Transverse colon (tissue), 4 donors: Measurements from ENCODE around the gene MAPRE2. TPM values are rescaled to one million over a fixed set of nuclear protein-coding genes. Genes with fewer than 3 reads are reported as not detected.

Source experiments
- DNase-seq: peaks from one replicate; pipeline ENCODE4 v3.0.0-alpha.2; 2019
- H3K27ac ChIP-seq, 4 donors: fragments of 200-600 bp; sonication (generic); 2 replicates each; pipeline ENCODE4 v1.5.1; 2016 to 2018; ENCODE audit warnings: inconsistent platforms in 4 of 4
- H3K27me3 ChIP-seq: fragments of 200-600 bp; sonication (generic); 2 replicates; pipeline ENCODE4 v1.5.1; 2017; ENCODE audit warnings: inconsistent platforms
- H3K36me3 ChIP-seq, 4 donors: fragments of 200-600 bp; sonication (generic); 2 replicates each; pipeline ENCODE4 v1.5.1; 2017 to 2019; ENCODE audit warnings: inconsistent platforms in 4 of 4
- H3K4me1 ChIP-seq, 4 donors: fragments of 200-600 bp; sonication (generic); 2 replicates each; pipeline ENCODE4 v1.5.1; 2017 to 2020; ENCODE audit warnings: inconsistent platforms in 4 of 4
- H3K4me3 ChIP-seq, 4 donors: fragments of 200-600 bp; sonication (generic); 1 replicate in 1 of 4; 2 replicates in 3 of 4; pipeline versions ENCODE4 v1.5.1 to v1.6.1; 2017 to 2019; ENCODE audit warnings: inconsistent platforms in 4 of 4
- H3K9me3 ChIP-seq, 2 donors: fragments of 200-600 bp; sonication (generic); 2 replicates each; pipeline ENCODE4 v1.5.1; 2017 to 2019; ENCODE audit warnings: inconsistent platforms in 2 of 2
- CTCF ChIP-seq, 5 experiments: fragments of 200-600 bp in 3 of 5; fragments of 450-650 bp in 2 of 5; sonication (generic) in 3 of 5; IDR thresholded peaks; 1 replicate in 2 of 5; 2 replicates in 3 of 5; pipeline ENCODE4 v1.5.1; 2016 to 2017; ENCODE audit warnings: antibody characterized with exemption in 5 of 5, inconsistent platforms in 3 of 5, mild to moderate bottlenecking in 2 of 5, moderate library complexity in 1 of 5
- EP300 ChIP-seq: sonication (generic); formaldehyde crosslinking; IDR thresholded peaks from one replicate; pipeline ENCODE4 v1.6.1; 2017; ENCODE audit warnings: antibody characterized with exemption, low read depth
- POLR2A ChIP-seq: fragments of 450-650 bp; IDR thresholded peaks from one replicate; pipeline ENCODE4 v1.6.1; 2016; ENCODE audit warnings: antibody characterized with exemption, mild to moderate bottlenecking, moderate library complexity
- POLR2AphosphoS5 ChIP-seq, 3 donors: sonication (generic); formaldehyde crosslinking; IDR thresholded peaks; one replicate each; pipeline ENCODE4 v1.6.1; 2016; ENCODE audit warnings: antibody characterized with exemption in 3 of 3
- WGBS, 2 donors: methylation state at CpG; one replicate each; pipeline ENCODE4 v1.1.5; 2018; ENCODE audit warnings: low coverage in 1 of 2; 5-methylcytosine and 5-hydroxymethylcytosine counted together
- in situ Hi-C, 4 donors: fragments of 200-750 bp; cut with MboI; loops; one replicate each; pipeline versions ENCODE4 v1.15.0 to v1.15.1; 2017; ENCODE audit warnings: low sequenced_read_pairs in 3 of 4, low pct_ligation_motif_present in 1 of 4, low pct_unique_long_range_greater_than_20kb in 1 of 4
- intact Hi-C: fragments of 100-400 bp; cut with DNase I; formaldehyde crosslinking; loops from one replicate; pipeline ENCODE4 v1.15.1; 2023; ENCODE audit warnings: low total_unique reads
- total RNA-seq, 4 donors: library from RNA; depleted of rRNA; stranded (reverse); fragments of >200 nt; gene quantifications; one replicate each; pipeline ENCODE4 v1.1.0, GENCODE V29; 2016

MAPRE2 gene
- total RNA-seq, 4 donors from 2014 or later, result 23.1 to 102 (median 48.5) TPM

GRCh38 chr18:35121531-35121930 lies 80.3 kb downstream of the MAPRE2 start:
- WGBS, 2 donors, result 90 to 100% methylated on average over 1 of the region's 1 CpG
- no peak overlapping the region for H3K27ac ChIP-seq
- intact Hi-C loops, result no loop called here
- DNase-seq, result no peak
- no peak overlapping the region for H3K4me3 ChIP-seq
- in situ Hi-C loops, result no loop called here
- H3K27me3 ChIP-seq, result no peaks in the 10 kb centered on the region
- no peaks in the 10 kb centered on the region for H3K36me3 ChIP-seq
- TF ChIP-seq EP300 (no peak), POLR2AphosphoS5 (IDR thresholded peaks at IDR 0.05) (no peak), CTCF (IDR thresholded peaks at IDR 0.05) (no peak), POLR2A (no peak)
- H3K4me1 ChIP-seq, result peaks cover 9 to 18% (median 15%) of the 10 kb centered on the region in 4 donors
- H3K9me3 ChIP-seq, result no peaks in the 10 kb centered on the region

DNA sequence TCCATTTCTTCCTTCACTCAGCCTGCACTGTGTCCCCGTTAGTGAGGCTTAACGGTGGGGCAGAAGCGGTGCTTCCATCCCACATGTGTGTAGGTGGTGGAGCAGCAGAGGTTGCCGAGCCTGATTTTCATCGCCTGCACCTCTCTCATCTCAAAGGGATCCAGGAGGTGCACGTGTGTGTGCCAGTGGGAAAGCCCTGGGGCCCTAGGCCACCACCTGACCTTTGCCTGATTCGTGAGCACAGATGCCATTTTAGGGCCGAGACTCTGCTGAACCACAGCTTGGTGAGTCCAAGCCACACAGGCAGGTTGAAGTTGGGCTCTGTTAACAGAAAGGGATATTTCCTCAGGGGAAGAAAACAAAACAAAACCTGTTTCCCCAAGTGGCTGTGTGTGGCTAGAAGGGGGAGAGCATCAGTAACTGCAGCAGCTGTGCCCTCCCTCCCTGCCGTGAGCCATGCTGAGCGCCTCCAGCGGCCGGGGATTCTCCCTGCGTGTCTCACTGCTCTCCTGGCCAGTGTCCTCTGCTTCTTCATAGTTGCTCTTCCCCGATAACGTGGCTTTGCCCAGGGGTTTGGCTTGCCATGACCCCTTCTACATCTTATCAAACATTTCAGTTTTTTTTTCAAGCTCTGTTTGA lies 81.5 kb downstream of the MAPRE2 start:
- Histone ChIP-seq H3K4me3 (no peak overlapping the region), H3K36me3 (peaks cover 0 to 10% (median under 1%) of the 10 kb centered on the region in 4 donors), H3K27me3 (no peaks in the 10 kb centered on the region), H3K27ac (no peak overlapping the region), H3K4me1 (peaks cover 7 to 13% (median 10%) of the 10 kb centered on the region in 4 donors), H3K9me3 (no peaks in the 10 kb centered on the region)
- in situ Hi-C loops, result no loop called here
- no peak for TF ChIP-seq POLR2AphosphoS5 (IDR thresholded peaks at IDR 0.05)
- no peak for TF ChIP-seq CTCF (IDR thresholded peaks at IDR 0.05)
- TF ChIP-seq EP300, result no peak
- TF ChIP-seq POLR2A, result no peak
- DNase-seq, result no peak
- WGBS, 2 donors, result 88 to 96% methylated on average over 4 to 15 of the region's 15 CpGs
- intact Hi-C loops, result no loop called here

GRCh38 chr18:35123811-35124210 lies 82.6 kb downstream of the MAPRE2 start:
- intact Hi-C loops (no loop called here), in situ Hi-C loops (no loop called here)
- H3K27ac ChIP-seq, result no peak overlapping the region
- peaks cover 0 to 4% (median under 1%) of the 10 kb centered on the region in 4 donors for H3K4me1 ChIP-seq
- DNase-seq, result no peak
- peaks cover 0 to 14% (median 2%) of the 10 kb centered on the region in 4 donors for H3K36me3 ChIP-seq
- H3K27me3 ChIP-seq, result no peaks in the 10 kb centered on the region
- no peak overlapping the region for H3K4me3 ChIP-seq
- H3K9me3 ChIP-seq, result no peaks in the 10 kb centered on the region
- TF ChIP-seq EP300 (no peak), POLR2AphosphoS5 (IDR thresholded peaks at IDR 0.05) (no peak), CTCF (IDR thresholded peaks at IDR 0.05) (no peak), POLR2A (no peak)

DNA sequence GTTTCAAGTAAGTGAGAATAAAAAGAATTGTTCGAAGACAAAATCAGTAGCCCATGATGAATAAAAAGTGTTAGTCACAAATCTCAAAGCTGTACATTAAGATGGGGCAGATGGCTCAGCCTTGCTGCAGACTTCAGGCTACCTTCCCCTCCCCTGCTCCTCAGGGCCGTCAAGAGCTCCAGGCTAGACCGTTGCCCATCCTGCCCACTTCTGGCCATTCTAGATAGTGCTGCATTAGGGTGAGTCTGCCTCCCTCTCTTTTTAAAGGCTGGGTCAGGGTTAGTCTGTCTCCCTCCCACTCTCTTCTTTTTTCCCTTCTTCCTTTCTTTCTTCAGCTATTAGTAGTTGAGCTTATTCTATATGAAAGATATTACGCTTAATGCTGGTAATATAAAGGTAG lies 86.0 kb downstream of the MAPRE2 start:
- H3K27ac ChIP-seq, result no peak overlapping the region
- TF ChIP-seq CTCF (IDR thresholded peaks at IDR 0.05), result no peak
- no peak for TF ChIP-seq POLR2A
- TF ChIP-seq EP300, result no peak
- no peak for TF ChIP-seq POLR2AphosphoS5 (IDR thresholded peaks at IDR 0.05)
- intact Hi-C loops (no loop called here), in situ Hi-C loops (loop anchor here in 2 of 4 donors (25.0 kb wide), 2 partner anchors 115 to 265 kb away; no protein-coding TSS in a partner anchor)
- H3K4me3 ChIP-seq, result no peak overlapping the region
- DNase-seq, result no peak
- no peaks in the 10 kb centered on the region for H3K4me1 ChIP-seq
- H3K9me3 ChIP-seq, result no peaks in the 10 kb centered on the region
- peaks cover 0 to 14% (median 2%) of the 10 kb centered on the region in 4 donors for H3K36me3 ChIP-seq
- H3K27me3 ChIP-seq, result no peaks in the 10 kb centered on the region
- WGBS, 2 donors, result 62 to 71% methylated on average over 4 of the region's 4 CpGs
